Activated T-helper 17 cell treated with anti-CD3 and anti-CD28 coated beads, Interleukin-2, amount 50 U/mL, for 72 hours (primary cell): Measurements from ENCODE around the gene ANKDD1B. TPM values are rescaled to one million over a fixed set of nuclear protein-coding genes. Genes with fewer than 3 reads are reported as not detected.
"Not testable (repeated sequence)": the region's sequence is repeated elsewhere in the genome, so short reads cannot be mapped to it uniquely, and the experiment has no call there.

ENCODE experiments used
- ATAC-seq: fragments of 150-1000 bp; cut with Tn5 transposase; replicated peaks from 2 replicates; pipeline ENCODE4 v1.10.0; 2021; ENCODE audit warnings: mild to moderate bottlenecking, moderate library complexity
- H3K27ac Mint-ChIP-seq: one replicate; pipeline ENCODE4 v1.8.0; 2022; ENCODE audit warnings: mixed read lengths
- H3K27me3 Mint-ChIP-seq: one replicate; pipeline ENCODE4 v1.8.0; 2022; ENCODE audit warnings: mixed read lengths
- H3K36me3 Mint-ChIP-seq: one replicate; pipeline ENCODE4 v1.8.0; 2022; ENCODE audit warnings: low read depth, mild to moderate bottlenecking, mixed read lengths
- H3K4me1 Mint-ChIP-seq: one replicate; pipeline ENCODE4 v1.8.0; 2022; ENCODE audit warnings: mixed read lengths
- H3K4me3 Mint-ChIP-seq: one replicate; pipeline ENCODE4 v1.8.0; 2022; ENCODE audit warnings: mild to moderate bottlenecking, mixed read lengths
- H3K9me3 Mint-ChIP-seq: one replicate; pipeline ENCODE4 v1.8.0; 2022; ENCODE audit warnings: mixed read lengths
- total RNA-seq, 2 donors: library from RNA; stranded (reverse); gene quantifications; one replicate each; pipeline ENCODE4 v1.2.3, GENCODE V29; 2022

ANKDD1B gene
- total RNA-seq, 2 donors from 2014 or later = 0.34 to 0.35 TPM

DNA sequence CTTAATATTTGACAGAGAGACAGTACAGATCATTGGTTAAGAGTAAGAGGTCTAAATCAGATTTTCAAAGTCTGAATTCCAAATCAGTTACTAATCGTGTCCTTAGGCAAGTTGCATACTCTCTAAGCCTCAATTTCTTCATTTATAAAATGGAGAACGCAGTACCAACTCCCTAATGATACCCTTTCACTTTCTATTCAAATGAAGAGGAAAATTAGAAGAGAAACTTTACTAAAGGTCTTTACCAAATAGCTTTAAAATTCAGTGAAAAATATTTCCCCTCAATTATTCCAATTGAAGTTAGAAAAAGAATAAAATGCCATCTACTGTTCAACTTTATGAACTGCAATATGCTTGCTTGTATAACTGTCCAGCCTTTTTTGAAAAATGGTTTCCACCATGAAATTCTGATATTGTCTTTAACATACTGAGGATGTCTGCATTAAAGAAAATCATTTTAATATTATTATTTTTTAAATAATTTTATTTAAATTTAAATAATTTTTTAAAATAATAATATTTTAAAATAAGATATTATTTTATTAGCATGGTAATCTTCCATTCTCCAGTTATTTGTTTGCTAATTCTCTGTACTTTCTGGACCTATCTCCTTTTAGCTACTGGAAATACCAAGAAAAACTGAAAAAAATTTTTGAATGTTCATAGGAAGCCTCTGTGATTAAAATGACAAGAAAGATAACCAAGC is 70.0 kb downstream of the ANKDD1B start:
- ATAC-seq = peak; percentile 33
- Mint-ChIP-seq H3K9me3 (no peaks in the 10 kb centered on the region), H3K27me3 (no peaks in the 10 kb centered on the region), H3K4me3 (no peak overlapping the region), H3K36me3 (peaks cover 71% of the 10 kb centered on the region), H3K4me1 (peaks cover 10% of the 10 kb centered on the region), H3K27ac (no peak overlapping the region)

DNA sequence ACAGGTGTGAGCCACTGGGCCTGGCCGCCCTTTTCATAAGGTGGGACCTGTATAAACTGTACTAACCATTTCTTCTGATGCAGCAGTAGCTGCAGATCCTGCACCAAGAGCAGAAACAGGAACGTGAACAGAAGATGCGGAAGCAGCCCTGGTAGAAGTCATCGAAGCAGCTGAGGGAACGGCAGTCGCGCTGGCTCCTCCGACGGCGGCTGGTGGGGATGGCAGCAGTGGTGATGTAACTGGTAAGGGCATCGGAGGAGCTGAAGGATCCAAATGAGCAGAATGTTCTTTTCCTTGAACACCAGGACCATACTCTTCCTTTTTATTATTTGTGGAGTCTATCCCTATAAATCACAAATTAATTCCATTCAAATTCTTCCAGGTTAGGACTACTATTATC is 73.9 kb downstream of the ANKDD1B start:
- H3K4me1 Mint-ChIP-seq = no peaks in the 10 kb centered on the region
- H3K27ac Mint-ChIP-seq = no peak overlapping the region
- H3K36me3 Mint-ChIP-seq = peaks cover 78% of the 10 kb centered on the region
- H3K27me3 Mint-ChIP-seq = no peaks in the 10 kb centered on the region
- no peak for ATAC-seq
- no peak overlapping the region for H3K4me3 Mint-ChIP-seq
- H3K9me3 Mint-ChIP-seq = no peaks in the 10 kb centered on the region

DNA sequence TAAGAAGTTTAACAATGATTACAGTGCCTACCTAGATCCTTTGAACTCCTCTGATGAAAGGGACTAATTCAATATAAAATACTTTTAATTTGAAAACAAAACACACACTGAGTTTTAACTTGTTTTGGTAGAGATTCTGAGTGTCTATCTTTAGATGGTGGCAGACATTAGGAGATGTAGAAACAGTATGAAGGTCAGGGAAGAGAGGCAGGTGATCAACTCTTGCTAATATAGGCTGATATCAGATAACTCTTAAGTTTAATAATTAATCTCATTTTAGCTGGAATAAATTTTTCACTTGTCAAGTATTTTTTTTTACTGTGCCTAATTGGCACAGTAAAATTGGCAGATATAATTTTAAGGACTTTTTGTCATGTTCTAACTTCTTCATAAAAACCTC is 75.2 kb downstream of the ANKDD1B start:
- Mint-ChIP-seq H3K4me1 (no peaks in the 10 kb centered on the region), H3K4me3 (no peak overlapping the region), H3K27ac (peak overlapping the region; percentile 66), H3K36me3 (peaks cover 86% of the 10 kb centered on the region), H3K27me3 (no peaks in the 10 kb centered on the region), H3K9me3 (no peaks in the 10 kb centered on the region)
- no peak for ATAC-seq

DNA sequence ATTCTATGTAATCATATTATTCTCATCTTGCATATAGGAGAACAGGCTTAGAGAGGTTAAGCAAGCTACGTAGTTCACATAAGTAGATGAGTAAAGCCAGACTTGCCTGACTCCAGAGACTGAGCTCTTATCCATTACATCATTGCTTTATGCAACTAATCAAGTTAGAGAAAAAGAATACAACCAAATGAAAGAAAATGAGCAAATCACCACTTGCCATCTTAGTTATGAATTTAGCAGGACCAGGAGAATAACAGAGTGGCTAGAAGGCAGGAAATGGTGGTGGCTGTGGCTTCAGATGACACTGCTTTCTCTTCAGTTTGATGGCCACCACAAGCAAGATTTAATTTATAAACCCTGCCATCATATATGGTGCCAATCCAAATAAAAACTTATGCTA is 79.4 kb downstream of the ANKDD1B start:
- H3K4me3 Mint-ChIP-seq = no peak overlapping the region
- peaks cover 88% of the 10 kb centered on the region for H3K36me3 Mint-ChIP-seq
- peak overlapping the region; percentile 9 for H3K27ac Mint-ChIP-seq
- no peaks in the 10 kb centered on the region for H3K27me3 Mint-ChIP-seq
- H3K9me3 Mint-ChIP-seq = no peaks in the 10 kb centered on the region
- H3K4me1 Mint-ChIP-seq = no peaks in the 10 kb centered on the region
- ATAC-seq = peak; percentile 50

DNA sequence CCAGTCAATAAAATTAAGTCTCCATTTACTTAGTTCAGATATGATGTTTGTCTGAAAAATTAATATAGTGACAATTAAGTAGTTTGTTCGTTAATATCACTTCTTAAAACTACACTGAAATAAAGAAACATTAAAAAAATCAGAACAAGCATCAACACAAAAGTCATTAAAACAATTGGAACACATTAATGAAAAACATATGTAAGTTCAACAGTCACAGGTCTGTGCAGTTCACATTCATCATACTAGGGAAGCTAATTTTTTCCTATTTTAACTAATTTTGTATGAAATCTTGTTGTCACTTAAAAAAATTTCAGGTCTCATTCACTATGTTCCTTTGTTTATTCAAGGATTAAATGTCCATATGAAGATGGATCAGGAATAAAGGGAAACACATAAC is 83.5 kb downstream of the ANKDD1B start:
- no peak for ATAC-seq
- Mint-ChIP-seq H3K27me3 (no peaks in the 10 kb centered on the region), H3K36me3 (peaks cover 75% of the 10 kb centered on the region), H3K4me1 (no peaks in the 10 kb centered on the region), H3K9me3 (no peaks in the 10 kb centered on the region), H3K27ac (no peak overlapping the region), H3K4me3 (no peak overlapping the region)

DNA sequence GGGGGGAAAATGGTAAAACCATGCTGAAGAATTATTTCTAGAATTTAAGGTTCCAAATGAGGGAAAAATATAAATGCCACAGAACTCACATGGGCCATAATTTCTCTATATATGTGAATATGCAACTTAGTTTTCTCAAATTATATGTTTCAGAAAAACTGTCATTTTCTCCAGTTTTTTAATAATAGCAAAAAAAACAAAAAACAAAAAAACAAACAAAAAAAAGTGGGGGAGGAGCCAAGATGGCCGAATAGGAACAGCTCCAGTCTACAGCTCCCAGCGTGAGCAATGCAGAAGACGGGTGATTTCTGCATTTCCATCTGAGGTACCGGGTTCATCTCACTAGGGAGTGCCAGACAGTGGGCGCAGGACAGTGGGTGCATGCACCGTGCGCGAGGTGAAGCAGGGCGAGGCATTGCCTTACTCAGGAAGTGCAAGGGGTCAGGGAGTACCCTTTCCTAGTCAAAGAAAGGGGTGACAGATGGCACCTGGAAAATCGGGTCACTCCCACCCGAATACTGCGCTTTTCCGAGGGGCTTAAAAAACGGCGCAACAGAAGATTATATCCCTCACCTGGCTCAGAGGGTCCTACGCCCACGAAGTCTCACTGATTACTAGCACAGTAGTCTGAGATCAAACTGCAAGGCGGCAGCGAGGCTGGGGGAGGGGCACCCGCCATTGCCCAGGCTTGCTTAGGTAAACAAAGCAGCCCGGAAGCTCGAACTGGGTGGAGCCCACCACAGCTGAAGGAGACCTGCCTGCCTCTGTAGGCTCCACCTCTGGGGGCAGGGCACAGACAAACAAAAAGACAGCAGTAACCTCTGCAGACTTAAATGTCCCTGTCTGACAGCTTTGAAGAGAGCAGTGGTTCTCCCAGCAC is 84.5 kb downstream of the ANKDD1B start:
- H3K27ac Mint-ChIP-seq, ATAC-seq, H3K27me3 Mint-ChIP-seq, H3K4me3 Mint-ChIP-seq, H3K4me1 Mint-ChIP-seq, H3K9me3 Mint-ChIP-seq: not testable (repeated sequence)
- peaks cover 66% of the 10 kb centered on the region for H3K36me3 Mint-ChIP-seq

DNA sequence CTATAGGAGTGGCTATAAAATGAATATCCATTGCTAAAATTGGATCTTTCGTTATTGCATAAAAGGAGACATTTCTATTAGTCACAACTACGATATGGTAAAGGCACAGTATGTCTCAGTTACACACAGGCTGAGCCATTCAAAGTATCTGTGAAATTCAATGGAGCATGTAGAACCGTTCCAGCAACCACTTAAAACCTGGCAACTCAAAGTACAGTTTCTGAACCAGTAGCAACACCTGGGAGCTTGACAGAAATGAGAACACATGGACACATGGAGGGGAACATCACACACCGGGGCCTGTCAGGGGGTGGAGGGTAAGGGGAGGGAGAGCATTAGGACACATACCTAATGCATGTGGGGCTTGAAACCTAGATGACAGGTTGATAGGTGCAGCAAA is 90.6 kb downstream of the ANKDD1B start:
- H3K27me3 Mint-ChIP-seq = no peaks in the 10 kb centered on the region
- no peaks in the 10 kb centered on the region for H3K4me1 Mint-ChIP-seq
- no peak for ATAC-seq
- no peak overlapping the region for H3K27ac Mint-ChIP-seq
- peaks cover 72% of the 10 kb centered on the region for H3K36me3 Mint-ChIP-seq
- H3K9me3 Mint-ChIP-seq = no peaks in the 10 kb centered on the region
- no peak overlapping the region for H3K4me3 Mint-ChIP-seq

DNA sequence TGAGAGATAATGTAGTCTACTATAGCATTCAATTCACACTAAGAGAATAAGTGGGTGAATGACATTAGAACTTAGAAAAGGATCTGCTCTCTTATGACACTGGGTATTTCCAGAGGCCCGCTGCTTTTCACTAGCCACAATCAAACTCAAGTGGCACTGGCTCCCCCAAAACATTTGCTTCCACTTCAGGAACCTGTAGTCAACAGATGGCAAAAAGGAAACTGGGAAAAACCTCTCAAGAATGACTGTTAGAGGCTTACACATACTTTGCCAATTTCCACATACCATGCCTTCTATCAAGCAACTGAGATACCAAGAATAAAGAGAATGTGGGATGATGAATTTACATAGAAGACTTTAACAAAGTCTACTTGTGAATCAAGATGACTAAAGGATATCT is 94.8 kb downstream of the ANKDD1B start:
- Mint-ChIP-seq H3K27me3 (no peaks in the 10 kb centered on the region), H3K36me3 (peaks cover 81% of the 10 kb centered on the region), H3K27ac (peak overlapping the region; percentile 62), H3K4me1 (no peaks in the 10 kb centered on the region), H3K4me3 (no peak overlapping the region), H3K9me3 (no peaks in the 10 kb centered on the region)
- no peak for ATAC-seq

DNA sequence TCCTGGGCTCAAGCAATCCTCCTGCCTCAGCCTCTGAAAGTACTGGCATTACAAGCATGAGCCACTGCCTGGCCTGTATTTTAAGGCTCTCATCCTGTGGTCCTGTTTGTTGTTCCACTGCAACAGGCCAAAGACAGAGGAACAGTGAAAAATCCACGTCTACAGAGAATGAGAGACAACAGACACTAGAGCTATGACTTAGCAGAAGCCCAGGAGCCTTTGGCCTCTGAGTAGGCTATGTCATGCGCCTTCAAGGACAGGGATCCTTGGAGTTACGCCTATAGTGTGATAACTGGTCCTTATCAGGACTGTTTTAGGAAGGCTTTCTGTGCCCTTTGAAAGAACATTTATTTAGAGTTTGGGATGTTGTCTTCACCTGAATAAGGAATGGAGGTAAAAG is 95.5 kb downstream of the ANKDD1B start:
- Mint-ChIP-seq H3K27ac (no peak overlapping the region), H3K4me1 (no peaks in the 10 kb centered on the region), H3K4me3 (no peak overlapping the region), H3K36me3 (peaks cover 78% of the 10 kb centered on the region), H3K9me3 (no peaks in the 10 kb centered on the region), H3K27me3 (no peaks in the 10 kb centered on the region)
- no peak for ATAC-seq

DNA sequence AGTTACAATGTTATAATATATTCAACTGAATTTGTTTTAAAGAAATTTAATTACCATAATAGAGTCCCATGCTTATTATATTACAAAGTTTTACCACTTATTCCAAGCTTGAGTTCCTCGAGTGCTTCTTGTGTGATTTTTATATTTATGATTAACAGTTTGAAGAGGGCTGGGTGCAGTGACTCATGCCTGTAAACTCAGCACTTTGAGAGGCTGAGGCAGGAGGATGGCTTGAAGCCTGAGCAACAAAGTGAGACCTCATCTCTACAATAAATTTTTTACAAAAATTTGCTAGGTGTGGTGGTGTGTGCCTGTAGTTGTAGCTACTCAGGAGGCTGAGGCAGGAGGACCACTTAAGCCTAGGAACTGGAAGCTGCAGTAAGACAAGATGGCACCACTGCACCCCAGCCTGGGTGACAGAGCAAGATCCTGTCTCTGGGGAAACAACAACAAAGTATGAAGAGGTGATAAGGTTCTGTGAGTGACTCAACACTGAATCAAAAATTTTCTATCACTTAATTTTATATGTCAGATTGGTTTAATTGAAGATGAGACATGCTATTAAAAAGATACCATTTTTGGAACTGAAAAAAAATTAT is 96.8 kb downstream of the ANKDD1B start:
- H3K9me3 Mint-ChIP-seq = no peaks in the 10 kb centered on the region
- H3K36me3 Mint-ChIP-seq = peaks cover 78% of the 10 kb centered on the region
- H3K4me3 Mint-ChIP-seq = no peak overlapping the region
- H3K27me3 Mint-ChIP-seq = no peaks in the 10 kb centered on the region
- no peaks in the 10 kb centered on the region for H3K4me1 Mint-ChIP-seq
- ATAC-seq = no peak
- no peak overlapping the region for H3K27ac Mint-ChIP-seq

DNA sequence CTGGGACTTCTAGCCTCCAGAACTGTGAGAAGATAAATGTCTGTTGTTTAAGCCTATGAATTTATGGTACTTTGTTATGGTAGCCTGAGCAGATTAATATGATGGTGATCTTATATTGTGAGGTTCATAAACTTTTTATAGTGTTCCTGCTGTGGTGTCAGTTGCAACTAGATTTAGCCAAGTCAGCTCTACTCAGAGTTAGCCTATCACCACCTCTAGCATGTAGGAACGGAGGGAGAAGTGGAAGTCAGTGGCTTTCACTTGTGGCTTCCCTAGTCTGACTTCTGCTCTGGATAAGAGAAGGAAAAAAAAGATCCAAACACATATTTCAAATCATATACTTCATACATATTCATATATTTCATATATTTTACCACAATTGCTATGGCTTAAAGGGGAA is 99.4 kb downstream of the ANKDD1B start:
- no peak overlapping the region for H3K4me3 Mint-ChIP-seq
- H3K9me3 Mint-ChIP-seq = no peaks in the 10 kb centered on the region
- H3K4me1 Mint-ChIP-seq = peaks cover 18% of the 10 kb centered on the region
- ATAC-seq = no peak
- H3K36me3 Mint-ChIP-seq = peaks cover 76% of the 10 kb centered on the region
- no peaks in the 10 kb centered on the region for H3K27me3 Mint-ChIP-seq
- H3K27ac Mint-ChIP-seq = no peak overlapping the region

DNA sequence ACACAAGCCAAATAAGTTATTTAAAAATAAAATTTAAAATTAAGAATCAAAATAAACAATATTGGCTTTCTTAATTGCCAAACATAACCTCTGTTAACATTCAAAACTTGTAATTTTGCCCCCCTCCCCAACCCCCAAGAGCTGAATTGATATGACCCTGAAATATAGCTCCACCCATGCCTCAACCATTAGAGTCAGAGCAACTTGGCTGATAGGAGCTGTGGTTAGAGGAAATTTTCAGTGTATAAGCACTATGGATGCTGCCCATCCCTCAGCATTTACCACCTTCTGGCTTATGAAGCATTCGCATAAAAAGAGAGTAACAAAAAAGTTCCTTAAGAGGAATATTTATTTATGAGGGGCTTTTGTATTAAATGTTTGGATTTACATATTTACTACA is 99.9 kb downstream of the ANKDD1B start:
- ATAC-seq = no peak
- H3K27me3 Mint-ChIP-seq = no peaks in the 10 kb centered on the region
- no peaks in the 10 kb centered on the region for H3K9me3 Mint-ChIP-seq
- H3K4me1 Mint-ChIP-seq = peaks cover 23% of the 10 kb centered on the region
- H3K36me3 Mint-ChIP-seq = peaks cover 75% of the 10 kb centered on the region
- H3K4me3 Mint-ChIP-seq = no peak overlapping the region
- no peak overlapping the region for H3K27ac Mint-ChIP-seq

DNA sequence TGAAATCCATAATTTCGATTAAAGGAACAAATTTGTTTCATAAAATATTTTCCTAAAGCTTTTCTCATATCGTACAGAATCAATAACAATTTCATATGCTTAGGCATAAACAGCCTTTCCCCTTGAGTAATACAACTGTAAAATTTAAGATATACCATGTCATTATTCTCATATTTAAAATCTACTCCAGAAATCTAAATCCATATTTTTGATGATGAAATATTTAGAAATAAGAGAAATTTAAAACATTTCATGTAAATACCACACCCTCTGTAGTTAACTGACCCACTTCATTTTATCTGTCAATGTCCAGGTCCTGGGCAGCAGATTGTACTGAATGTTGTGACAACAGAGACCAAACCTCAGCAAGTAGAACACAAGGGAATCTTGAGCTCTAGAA is 100.8 kb downstream of the ANKDD1B start:
- no peak for ATAC-seq
- no peak overlapping the region for H3K27ac Mint-ChIP-seq
- no peak overlapping the region for H3K4me3 Mint-ChIP-seq
- H3K9me3 Mint-ChIP-seq = no peaks in the 10 kb centered on the region
- H3K4me1 Mint-ChIP-seq = peaks cover 23% of the 10 kb centered on the region
- H3K36me3 Mint-ChIP-seq = peaks cover 76% of the 10 kb centered on the region
- H3K27me3 Mint-ChIP-seq = no peaks in the 10 kb centered on the region

DNA sequence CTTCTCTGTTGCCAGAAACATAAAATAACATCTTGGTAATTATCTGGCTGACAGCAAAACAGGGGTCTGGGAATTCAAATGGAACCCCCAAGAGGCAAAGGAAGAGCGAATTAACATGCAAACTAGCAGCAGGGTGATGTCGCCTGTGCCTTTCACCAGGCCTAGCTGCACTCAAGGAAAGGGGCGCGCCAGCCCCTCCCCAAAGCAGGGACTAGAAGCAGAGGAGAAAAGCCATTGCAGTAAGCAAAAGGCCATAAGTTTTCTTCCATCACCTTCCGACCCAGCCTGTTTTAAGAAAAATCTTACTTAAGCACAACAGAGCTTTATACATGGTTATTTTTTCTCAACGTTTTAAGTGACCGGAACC is 105.4 kb downstream of the ANKDD1B start:
- H3K27ac Mint-ChIP-seq = peak overlapping the region; percentile 99
- peak overlapping the region; percentile 99 for H3K4me3 Mint-ChIP-seq
- H3K4me1 Mint-ChIP-seq = peaks cover 23% of the 10 kb centered on the region
- H3K9me3 Mint-ChIP-seq = no peaks in the 10 kb centered on the region
- ATAC-seq = peak; percentile 14
- H3K36me3 Mint-ChIP-seq = peaks cover 46% of the 10 kb centered on the region
- no peaks in the 10 kb centered on the region for H3K27me3 Mint-ChIP-seq
